Neural progenitor cell (in vitro differentiated cells): Measurements from ENCODE around the gene IGFL1.

Experiments used
- EZH2 ChIP-seq: fragments of 200-600 bp; sonication (generic); IDR thresholded peaks from 2 replicates; pipeline ENCODE4 v1.6.1; 2017; ENCODE audit warnings: antibody characterized with exemption, mild to moderate bottlenecking, moderate library complexity
- EZH2phosphoT487 ChIP-seq: fragments of 200-600 bp; sonication (generic); IDR thresholded peaks from 2 replicates; pipeline ENCODE4 v1.6.1; 2017; ENCODE audit warnings: antibody characterized with exemption
- TF ChIP-seq, protein P1 (sequence below): fragments of 200-600 bp; sonication (generic); IDR thresholded peaks from 2 replicates; pipeline ENCODE4 v1.5.1; 2017; ENCODE audit warnings: antibody characterized with exemption, mild to moderate bottlenecking

DNA sequence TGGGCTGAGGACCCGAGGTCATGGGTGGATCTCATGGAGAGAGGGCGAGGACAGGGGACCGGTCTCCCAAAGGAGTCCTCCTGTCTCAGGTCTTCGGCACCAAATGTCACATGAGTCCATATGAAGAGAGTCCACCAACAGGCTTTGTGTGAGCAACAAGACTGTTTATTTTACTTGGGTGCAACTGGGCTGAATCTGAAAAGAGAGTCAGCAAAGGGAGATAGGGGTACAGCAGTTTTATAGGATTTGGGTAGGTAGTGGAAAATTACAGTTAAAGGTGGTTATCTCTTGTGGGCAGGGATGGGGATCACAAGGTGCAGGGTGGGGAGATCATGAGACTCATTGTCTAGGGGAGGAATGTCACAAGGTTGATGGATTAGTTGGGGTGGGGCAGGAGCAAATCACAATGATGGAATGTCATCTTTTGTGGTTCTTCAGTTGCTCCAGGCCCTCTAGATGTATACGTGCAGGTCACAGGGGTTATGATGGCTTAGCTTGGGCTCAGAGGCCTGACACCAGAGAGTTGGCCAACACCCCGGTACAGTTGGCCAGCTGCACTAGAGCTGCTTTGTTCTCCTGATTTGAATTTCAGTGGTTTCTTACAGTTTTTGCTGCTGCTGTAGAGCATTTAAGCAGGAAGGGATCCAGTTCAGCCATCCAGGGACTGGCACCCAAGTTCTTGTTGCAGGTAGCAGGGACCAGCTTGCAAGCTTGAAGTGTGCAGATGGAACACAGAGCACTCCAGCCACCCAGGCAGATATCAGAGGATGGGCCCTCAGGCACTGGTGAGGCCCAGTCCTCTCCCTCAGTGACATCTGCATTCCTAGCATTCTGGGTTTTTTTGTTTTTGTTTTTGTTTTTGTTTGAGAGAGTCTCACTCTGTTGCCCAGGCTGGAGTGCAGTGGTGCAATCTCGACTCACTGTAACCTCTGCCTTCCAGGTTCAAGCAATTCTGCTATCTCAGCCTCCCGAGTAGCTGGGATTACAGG is 26.4 kb upstream of the IGFL1 start:
- TF ChIP-seq, protein P1, sequence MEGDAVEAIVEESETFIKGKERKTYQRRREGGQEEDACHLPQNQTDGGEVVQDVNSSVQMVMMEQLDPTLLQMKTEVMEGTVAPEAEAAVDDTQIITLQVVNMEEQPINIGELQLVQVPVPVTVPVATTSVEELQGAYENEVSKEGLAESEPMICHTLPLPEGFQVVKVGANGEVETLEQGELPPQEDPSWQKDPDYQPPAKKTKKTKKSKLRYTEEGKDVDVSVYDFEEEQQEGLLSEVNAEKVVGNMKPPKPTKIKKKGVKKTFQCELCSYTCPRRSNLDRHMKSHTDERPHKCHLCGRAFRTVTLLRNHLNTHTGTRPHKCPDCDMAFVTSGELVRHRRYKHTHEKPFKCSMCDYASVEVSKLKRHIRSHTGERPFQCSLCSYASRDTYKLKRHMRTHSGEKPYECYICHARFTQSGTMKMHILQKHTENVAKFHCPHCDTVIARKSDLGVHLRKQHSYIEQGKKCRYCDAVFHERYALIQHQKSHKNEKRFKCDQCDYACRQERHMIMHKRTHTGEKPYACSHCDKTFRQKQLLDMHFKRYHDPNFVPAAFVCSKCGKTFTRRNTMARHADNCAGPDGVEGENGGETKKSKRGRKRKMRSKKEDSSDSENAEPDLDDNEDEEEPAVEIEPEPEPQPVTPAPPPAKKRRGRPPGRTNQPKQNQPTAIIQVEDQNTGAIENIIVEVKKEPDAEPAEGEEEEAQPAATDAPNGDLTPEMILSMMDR: no peak
- no peak for TF ChIP-seq EZH2phosphoT487
- TF ChIP-seq EZH2: no peak
